ENCODE measurements around the gene MRM2.

Gene MRM2

DNA sequence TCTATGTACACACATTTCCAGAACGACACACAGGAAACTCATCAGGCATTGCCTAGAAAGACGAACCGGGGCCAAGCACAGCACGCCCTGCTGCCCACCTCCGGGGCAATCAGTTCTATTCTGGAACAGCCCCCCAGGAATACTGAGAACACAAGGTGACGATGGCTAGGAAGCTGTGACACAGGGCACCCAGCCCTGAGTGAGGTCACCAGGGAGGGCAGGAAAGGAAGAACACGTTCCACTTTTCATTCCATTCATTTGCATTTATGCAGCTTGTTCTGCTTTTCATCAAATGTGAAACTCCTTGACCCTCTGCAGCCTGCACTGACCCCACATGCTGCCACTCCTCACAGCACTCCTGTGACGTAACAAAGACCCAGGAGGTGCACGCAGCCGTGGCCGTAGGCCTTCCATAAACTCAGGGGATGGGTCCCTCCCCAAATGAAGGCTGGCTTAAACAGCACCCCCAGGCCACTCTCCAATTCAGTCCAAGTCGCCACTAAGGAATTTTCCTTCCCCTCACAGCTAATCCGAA lies 38.2 kb downstream of the MRM2 start:
- no peak for DNase-seq (ENCODE audit: low spot score)

DNA sequence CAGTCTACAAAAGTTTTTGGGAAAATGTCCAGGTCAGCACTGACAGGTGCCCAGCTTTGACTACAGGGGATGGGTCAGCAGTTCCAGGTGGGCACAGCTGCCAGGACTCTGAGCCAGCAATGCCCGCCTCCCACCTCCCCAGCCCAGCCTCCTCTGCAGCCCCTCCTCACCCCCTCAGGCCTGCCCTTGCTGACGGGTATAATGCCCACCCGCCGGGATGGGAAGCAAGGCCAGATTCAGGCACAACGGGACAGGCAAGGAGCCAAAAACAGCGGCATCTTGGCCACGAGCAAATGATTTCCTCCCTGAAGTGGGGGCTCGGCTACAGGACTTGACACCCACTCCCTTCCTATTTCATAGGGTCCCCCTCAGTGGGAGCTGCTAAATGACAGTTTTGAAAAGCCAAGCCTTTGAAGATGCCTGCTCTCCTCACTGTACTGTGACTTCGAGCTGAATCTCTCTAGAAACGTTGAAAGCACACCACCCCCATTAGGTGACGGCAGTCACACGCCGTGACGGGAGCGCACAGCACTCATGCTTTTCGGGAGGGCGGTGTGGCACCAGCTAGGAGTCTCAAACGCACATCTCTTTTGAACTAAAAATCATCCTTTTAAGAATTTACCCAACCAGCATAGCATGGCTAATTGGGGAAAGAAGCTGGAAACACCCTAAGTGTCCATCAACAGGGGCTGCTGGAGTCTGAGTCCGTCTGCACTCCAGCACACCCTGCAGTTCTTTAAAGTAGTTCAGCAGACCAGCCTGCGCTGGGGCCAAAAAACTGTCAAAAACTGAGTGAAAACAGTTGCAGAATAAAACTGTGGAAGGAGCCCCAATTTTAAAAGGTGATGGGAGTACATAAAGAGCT lies 38.9 kb downstream of the MRM2 start:
- DNase-seq (ENCODE audit: low spot score) = no peak

GRCh38 chr7:2202361-2202761 lies 39.6 kb downstream of the MRM2 start:
- DNase-seq (ENCODE audit: low spot score) = no peak

DNA sequence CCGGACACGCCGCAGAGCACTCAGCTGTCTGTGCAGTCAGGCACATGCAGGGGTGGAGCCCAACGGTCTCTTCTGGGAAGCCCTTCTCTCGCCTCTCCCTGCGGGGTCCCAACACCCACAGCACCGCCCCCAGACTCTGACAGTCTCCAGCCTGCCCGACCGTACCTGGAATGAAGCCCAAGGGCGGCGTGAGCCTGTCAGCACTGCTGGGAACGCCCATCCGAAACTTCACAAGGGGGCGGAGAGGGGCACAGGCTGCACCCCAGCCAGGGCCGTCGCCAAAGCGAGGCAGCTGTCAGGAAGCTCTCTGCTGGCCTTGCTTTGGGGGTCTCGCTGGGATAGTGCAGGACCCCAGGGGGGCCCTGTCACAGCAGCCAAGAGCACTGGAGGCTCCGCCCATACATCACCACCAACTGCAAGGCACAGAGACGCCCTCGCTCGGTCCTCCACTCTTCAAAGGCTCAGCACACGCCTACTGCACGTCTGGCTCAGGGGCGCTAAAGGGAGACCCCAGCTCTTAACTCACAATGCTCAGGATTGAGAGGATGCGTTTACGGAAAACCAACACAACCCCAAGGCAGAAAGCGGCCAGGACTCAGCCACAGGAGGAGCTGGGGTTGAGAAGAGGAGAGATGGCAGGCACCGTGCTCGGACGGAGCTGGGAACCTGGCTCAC lies 40.2 kb downstream of the MRM2 start:
- DNase-seq (ENCODE audit: low spot score) = no peak

DNA sequence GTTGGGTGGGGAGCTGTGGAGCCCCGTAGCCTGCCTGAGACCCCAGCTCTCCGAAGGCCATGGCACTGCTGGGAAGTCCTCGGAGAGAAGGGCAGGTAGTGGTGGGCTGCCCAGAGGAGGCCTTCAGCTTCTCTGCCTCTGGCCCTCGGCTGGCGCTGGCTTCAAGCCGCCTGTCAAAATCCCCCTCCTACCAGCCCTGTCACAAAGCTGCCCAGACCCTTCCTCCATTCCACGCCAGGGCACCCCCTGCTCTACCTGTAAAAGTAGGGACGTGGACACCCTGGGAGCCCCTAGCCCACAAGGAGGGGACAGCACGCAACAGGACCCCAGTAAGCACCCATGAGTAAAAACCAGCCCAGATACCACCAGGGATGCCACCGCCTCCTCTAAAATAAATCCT lies 40.9 kb downstream of the MRM2 start:
- no peak for DNase-seq (ENCODE audit: low spot score)

- no peak for DNase-seq (ENCODE audit: low spot score)
Observed at GRCh38 chr7:2200584-2200980, 41.4 kb downstream of the MRM2 start.

GRCh38 chr7:2199956-2200583 lies 41.9 kb downstream of the MRM2 start:
- DNase-seq (ENCODE audit: low spot score) = no peak

DNA sequence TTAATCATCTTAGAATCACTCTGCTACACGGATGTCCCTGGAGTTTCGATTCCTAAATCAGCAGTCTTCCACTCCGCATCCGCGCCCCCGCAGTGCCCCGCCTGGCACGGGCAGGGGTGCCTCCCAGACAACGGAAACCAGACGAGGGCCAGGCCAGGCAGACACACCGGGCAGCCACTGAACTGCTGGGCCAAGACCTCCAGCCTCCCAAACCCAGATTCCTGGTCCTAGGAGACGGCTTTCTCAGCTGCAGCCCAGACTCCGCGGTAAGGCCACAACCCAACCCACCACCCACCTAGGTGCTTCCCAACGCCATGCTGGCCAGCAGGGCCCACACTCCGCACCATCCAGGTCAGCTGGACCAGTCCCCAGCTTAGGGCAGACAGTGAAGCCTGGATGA lies 42.5 kb downstream of the MRM2 start:
- no peak for DNase-seq (ENCODE audit: low spot score)

DNA sequence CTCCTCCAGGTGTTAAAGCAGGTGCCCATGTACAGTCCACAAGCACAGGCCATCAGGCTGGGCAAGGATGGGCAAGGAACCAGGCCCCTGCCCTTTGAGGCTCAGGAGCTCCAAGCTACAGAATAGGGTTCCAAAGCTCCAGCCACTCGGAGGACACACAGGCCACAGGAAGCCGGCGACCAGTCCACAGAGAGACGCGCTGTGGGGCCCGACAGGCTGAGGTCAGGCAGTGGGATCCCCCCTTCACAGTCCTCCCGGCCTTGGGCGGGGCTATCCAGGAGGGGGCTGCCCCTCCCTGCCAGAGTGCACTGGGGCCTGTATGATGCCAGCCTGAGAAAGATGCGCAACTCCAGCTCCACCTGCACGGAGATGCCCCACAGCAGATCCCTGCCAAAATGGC lies 43.2 kb downstream of the MRM2 start:
- DNase-seq (ENCODE audit: low spot score) = no peak

GRCh38 chr7:2198206-2198605 lies 43.8 kb downstream of the MRM2 start:
- DNase-seq (ENCODE audit: low spot score) = no peak

GRCh38 chr7:2197436-2198155 lies 44.4 kb downstream of the MRM2 start:
- DNase-seq (ENCODE audit: low spot score) = no peak

DNA sequence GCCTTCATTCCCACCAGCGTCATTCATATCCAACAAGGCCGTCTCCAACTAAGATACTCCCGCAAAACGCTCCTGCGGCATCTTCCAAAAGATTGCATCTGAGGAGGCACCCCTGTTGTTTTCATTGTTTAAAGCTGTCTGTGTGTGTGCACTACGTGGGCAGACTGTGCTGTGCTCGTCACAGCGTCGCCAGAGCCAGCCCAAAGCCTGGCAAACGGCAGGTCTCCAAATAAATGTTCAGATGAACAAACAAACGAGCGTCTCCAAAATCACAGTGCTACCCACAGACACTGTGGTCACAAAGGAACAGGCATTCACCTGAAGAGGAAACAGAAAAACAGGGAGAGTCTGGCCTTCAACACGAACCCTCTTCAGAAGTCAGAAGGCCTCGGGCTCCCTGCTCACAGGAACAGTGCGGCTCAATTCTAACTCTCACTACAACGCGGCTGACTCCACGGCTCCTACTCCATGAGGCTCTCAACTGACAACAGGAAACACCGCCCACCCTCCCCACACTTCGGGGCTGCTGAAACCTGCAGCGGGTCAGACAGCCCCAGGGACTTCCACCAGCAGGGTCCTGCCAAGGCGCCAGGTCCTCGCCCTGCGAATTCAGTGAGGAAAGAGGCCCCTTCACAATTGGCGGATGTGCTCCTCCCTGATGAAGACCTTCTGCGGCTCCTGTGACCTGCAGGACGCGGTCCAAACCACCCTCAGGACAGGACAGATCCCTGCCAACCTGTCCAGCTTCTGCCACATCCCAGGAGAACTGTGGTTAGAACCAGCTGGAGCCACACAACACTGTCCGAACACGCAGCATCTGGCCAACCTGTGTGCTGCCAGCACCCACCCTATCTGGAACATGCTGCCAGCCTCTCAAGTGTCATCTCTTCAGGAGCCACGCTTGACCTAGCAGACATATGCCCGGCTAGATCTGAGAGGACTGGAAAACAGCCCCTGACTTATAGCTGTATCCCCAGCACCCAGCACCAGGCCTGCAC lies 45.3 kb downstream of the MRM2 start:
- DNase-seq (ENCODE audit: low spot score) = no peak

DNA sequence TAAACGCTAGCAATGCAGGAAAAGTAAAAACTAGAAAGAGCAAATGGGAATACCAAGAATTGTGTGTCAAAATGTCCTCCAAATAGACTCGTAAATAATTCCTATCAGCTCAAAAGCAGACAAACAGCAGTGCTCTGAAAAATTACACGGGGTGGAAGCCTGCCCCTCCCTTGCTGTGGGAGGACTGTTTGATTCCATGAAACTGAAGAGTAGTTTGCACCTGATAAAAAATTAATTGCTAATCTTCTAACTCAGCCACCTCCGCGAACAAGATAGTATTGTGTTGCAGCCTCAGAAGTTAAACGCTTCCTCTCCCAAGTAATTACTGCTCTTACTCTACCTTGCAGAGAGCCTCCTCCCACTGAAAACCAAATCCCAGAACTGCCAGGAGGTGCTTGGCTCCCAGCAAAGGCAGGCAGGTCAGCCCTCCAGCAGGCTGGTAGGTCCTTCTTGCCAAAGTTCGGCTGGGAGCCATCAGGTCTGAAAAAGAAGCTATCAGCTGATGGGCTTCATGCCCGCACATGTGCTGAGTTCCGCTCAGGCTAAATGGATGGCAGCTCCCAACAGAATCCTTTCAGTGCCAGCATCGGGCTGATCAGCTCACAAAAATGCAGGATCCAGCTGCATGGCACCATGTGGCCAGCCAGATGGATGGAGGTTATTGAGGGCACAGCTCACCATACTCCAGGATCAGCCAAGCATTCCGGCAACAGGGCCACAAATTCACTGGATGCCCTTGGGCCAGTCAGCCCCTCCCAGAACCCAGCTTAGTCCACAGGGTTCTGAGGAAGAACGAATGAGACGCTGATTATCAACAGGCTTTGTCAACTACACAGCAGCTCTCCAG lies 46.4 kb downstream of the MRM2 start:
- DNase-seq (ENCODE audit: low spot score) = no peak

DNA sequence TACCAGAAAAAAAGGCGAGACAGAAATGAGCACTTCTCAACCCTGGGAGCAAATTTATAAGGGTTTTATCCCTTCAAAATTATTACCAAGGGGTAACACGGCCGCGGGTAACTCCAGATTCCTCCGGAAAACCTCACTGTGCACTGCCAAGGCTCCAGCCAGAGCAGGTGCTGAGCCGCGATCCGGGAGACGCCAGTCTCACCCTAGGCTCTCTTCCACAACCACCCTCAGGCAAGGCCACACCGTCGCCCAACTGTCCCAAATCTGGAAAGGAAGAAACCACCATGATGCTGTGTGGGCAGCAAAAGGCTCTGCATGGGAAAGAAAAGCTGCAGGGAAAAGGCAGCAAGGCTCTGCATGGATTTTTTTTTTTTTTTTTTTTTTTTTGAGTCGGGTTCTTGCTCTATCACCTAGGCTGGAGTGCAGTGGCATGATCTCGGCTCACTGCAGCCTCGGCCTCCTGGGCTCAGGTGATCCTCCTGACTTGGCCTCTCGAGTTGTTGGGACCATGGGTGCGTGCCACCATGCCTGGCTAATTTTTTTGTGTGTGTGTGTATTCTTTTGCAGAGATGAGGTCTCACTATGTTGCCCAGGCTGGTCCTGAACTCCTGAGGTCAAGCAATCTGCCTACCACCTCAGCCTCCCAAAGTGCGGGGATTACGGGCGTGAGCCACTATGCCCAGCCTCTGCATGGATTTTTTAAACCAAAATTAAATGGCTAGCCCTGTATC lies 48.3 kb downstream of the MRM2 start:
- DNase-seq (ENCODE audit: low spot score) = no peak

DNA sequence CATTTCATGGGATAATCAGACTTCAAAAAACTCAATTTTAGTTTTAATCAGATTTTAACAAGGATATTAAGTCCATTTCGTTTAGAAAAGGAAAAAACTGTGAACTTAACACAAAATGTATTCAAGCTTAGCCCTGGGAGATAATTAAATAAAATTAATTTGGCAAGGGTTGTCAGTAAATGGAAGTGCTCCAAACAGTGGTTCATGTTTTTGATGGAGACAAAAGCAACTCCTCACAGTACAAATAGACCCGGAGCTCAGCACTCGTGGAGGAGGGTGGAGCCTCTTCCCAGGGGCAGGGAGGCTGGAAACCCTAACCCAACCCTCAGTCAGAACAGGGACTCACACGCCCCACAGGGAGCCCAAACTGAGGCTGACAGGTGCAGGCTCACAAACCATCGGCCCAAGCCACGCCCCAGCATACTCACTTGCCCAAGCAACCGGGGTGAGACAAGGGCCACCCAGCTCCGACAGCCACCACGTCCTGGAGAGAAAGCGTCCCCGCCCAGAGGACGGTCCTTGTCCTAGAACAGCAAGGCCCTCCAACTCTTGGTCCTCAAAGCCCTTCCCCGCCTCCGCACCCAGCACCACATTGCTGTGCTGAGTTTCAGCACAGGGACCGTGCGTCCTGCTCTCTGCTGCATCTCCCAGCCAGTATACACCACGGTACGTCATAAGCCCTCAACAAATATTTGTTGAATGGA lies 49.0 kb downstream of the MRM2 start:
- no peak for DNase-seq (ENCODE audit: low spot score)

- no peak for DNase-seq (ENCODE audit: low spot score)
Observed at GRCh38 chr7:2191016-2191415, 51.0 kb downstream of the MRM2 start.

DNA sequence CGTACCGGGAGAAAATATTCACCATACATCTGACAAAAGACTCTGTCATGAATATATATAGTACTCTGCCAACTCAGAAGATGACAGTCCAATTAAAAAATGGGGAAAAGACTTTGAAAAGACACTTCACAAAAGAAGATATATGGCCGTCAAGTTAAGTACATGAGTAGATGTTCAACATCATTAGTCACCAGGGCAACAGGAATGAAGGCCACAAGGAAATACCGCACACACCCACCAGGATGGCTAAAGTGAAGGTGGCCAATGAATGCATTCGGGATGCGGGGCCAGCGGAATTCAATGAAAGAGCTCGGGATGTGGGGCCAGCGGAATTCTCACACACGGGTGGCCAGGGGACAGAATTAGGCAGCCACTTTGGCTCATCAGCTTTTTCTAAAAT lies 51.5 kb downstream of the MRM2 start:
- no peak for DNase-seq (ENCODE audit: low spot score)

DNA sequence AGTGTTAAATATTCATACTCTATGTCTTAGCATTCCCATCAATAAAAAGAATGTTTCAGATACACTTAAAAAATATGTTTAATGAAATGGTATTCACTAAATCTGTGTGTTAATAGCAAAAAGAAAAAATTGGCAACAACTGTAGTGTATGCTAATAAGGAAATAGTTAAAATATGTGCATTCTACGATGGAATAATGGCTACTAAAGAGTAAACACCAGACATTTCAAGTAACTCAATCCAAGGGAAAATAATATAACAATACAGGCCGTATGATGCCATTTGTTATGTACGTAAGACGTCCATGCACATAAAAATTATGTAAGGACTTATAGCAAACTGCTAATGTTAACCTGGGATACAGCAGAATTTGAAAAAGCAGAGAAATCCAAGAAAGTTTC lies 55.8 kb downstream of the MRM2 start:
- DNase-seq (ENCODE audit: low spot score) = no peak

- no peak for DNase-seq (ENCODE audit: low spot score)
Observed at GRCh38 chr7:2185715-2186114, 56.3 kb downstream of the MRM2 start.

Data from AG20443 (cell line).